CD14-positive monocyte (primary cell): ENCODE results near the gene MPPED1. TPM values are rescaled to one million over a fixed set of nuclear protein-coding genes. Genes with fewer than 3 reads are reported as not detected.

Source experiments
- DNase-seq, 3 donors: peaks; one replicate each; pipeline ENCODE4 v3.0.0-alpha.2; 2011 to 2022
- H2AFZ ChIP-seq: 2 replicates; pipeline ENCODE4 v1.6.0; 2012; ENCODE audit warnings: mild to moderate bottlenecking, low read depth, low read length, inconsistent platforms; ENCODE audit not compliant: insufficient read depth, poor library complexity, severe bottlenecking
- H3K27ac ChIP-seq, 2 donors: 1 replicate in 1 of 2; 2 replicates in 1 of 2; pipeline ENCODE4 v1.5.1; 2012 to 2013; ENCODE audit warnings: low read length in 2 of 2, control low read depth in 1 of 2, inconsistent platforms in 1 of 2, low read depth in 1 of 2, mild to moderate bottlenecking in 1 of 2
- H3K27me3 ChIP-seq, 2 donors: one replicate each; pipeline versions ENCODE4 v1.6.0 to v1.6.1; 2011 to 2013; ENCODE audit warnings: low read length in 2 of 2; ENCODE audit not compliant: control insufficient read depth in 2 of 2, insufficient read depth in 2 of 2
- H3K36me3 ChIP-seq, 2 donors: replicated peaks in 1 of 2; 1 replicate in 1 of 2; 2 replicates in 1 of 2; pipeline versions ENCODE4 v1.5.1 to v1.6.1; 2012 to 2013; ENCODE audit warnings: low read length in 2 of 2, control low read depth in 1 of 2, inconsistent platforms in 1 of 2, mild to moderate bottlenecking in 1 of 2; ENCODE audit not compliant: insufficient read depth in 2 of 2, control insufficient read depth in 1 of 2
- H3K4me1 ChIP-seq, 2 donors: 1 replicate in 1 of 2; 2 replicates in 1 of 2; pipeline versions ENCODE4 v1.5.1 to v1.6.1; 2012 to 2013; ENCODE audit warnings: low read length in 2 of 2, control low read depth in 1 of 2, inconsistent platforms in 1 of 2, mild to moderate bottlenecking in 1 of 2, moderate library complexity in 1 of 2; ENCODE audit not compliant: insufficient read depth in 2 of 2, control insufficient read depth in 1 of 2
- H3K4me2 ChIP-seq: replicated peaks from 2 replicates; pipeline ENCODE3; 2012; ENCODE audit warnings: low read length, moderate library complexity, mild to moderate bottlenecking; ENCODE audit not compliant: poor library complexity, severe bottlenecking; ENCODE audit errors: extremely low read depth
- H3K4me3 ChIP-seq, 3 experiments: fragments of 200-600 bp in 1 of 3; sonication (generic) in 1 of 3; replicated peaks in 1 of 3; 1 replicate in 2 of 3; 2 replicates in 1 of 3; pipeline ENCODE4 v1.5.1; 2011 to 2013; ENCODE audit warnings: low read length in 3 of 3, mild to moderate bottlenecking in 3 of 3, control low read depth in 2 of 3, low read depth in 2 of 3, inconsistent platforms in 1 of 3, moderate library complexity in 1 of 3
- H3K79me2 ChIP-seq: 2 replicates; pipeline ENCODE4 v1.6.0; 2012; ENCODE audit warnings: mild to moderate bottlenecking, control low read depth, inconsistent platforms, low read length, moderate library complexity; ENCODE audit not compliant: insufficient read depth
- H3K9ac ChIP-seq: 2 replicates; pipeline ENCODE4 v1.6.0; 2017; ENCODE audit warnings: low read length, mild to moderate bottlenecking; ENCODE audit not compliant: insufficient read depth, poor library complexity, severe bottlenecking
- H3K9me3 ChIP-seq, 2 donors: replicated peaks in 1 of 2; 1 replicate in 1 of 2; 2 replicates in 1 of 2; pipeline versions ENCODE4 v1.5.1 to v1.6.1; 2012 to 2013; ENCODE audit warnings: low read length in 2 of 2, control low read depth in 1 of 2; ENCODE audit not compliant: control insufficient read depth in 1 of 2, insufficient read depth in 1 of 2
- H4K20me1 ChIP-seq: 2 replicates; pipeline ENCODE4 v1.6.0; 2012; ENCODE audit warnings: mild to moderate bottlenecking, low read length, control low read depth, moderate library complexity; ENCODE audit not compliant: insufficient read depth
- H3K27ac Mint-ChIP-seq, 7 donors: one replicate each; pipeline ENCODE4 v1.8.0; 2020; ENCODE audit warnings: mild to moderate bottlenecking in 7 of 7, mixed read lengths in 7 of 7, moderate library complexity in 6 of 7, inconsistent platforms in 2 of 7
- H3K27me3 Mint-ChIP-seq, 3 donors: one replicate each; pipeline ENCODE4 v1.8.0; 2021 to 2022; ENCODE audit warnings: low read depth in 3 of 3, mild to moderate bottlenecking in 3 of 3, mixed read lengths in 3 of 3, moderate library complexity in 3 of 3, inconsistent platforms in 1 of 3
- H3K36me3 Mint-ChIP-seq, 2 donors: one replicate each; pipeline ENCODE4 v1.8.0; 2020; ENCODE audit warnings: mixed read lengths in 2 of 2, inconsistent platforms in 1 of 2, mild to moderate bottlenecking in 1 of 2
- H3K4me1 Mint-ChIP-seq: one replicate; pipeline ENCODE4 v1.8.0; 2020; ENCODE audit warnings: mild to moderate bottlenecking, mixed read lengths
- H3K4me3 Mint-ChIP-seq, 2 donors: one replicate each; pipeline ENCODE4 v1.8.0; 2020; ENCODE audit warnings: mild to moderate bottlenecking in 2 of 2, mixed read lengths in 2 of 2, moderate library complexity in 1 of 2
- H3K9me3 Mint-ChIP-seq, 7 donors: one replicate each; pipeline ENCODE4 v1.8.0; 2020 to 2022; ENCODE audit warnings: mixed read lengths in 7 of 7, mild to moderate bottlenecking in 6 of 7, moderate library complexity in 6 of 7, inconsistent platforms in 2 of 7
- CTCF ChIP-seq: fragments of 200-600 bp; IDR thresholded peaks from one replicate; pipeline ENCODE4 v1.8.0; 2022; ENCODE audit warnings: antibody characterized with exemption, mild to moderate bottlenecking
- WGBS: methylation state at CpG from one replicate; pipeline ENCODE4 v1.1.5; 2013; ENCODE audit warnings: missing lambda C conversion rate; ENCODE audit not compliant: insufficient coverage; 5-methylcytosine and 5-hydroxymethylcytosine counted together
- intact Hi-C, 2 donors: fragments of 100-400 bp; cut with micrococcal nuclease; formaldehyde crosslinking; loops; one replicate each; pipeline versions ENCODE4 v1.15.0 to v1.15.1; 2023
- polyA plus RNA-seq, 3 donors: library from polyadenylated mRNA; depleted of rRNA in 1 of 3; unstranded in 2 of 3; stranded (reverse) in 1 of 3; fragments of 300-500 nt in 2 of 3; fragments of >200 nt in 1 of 3; fragmentation: Illumina TruSeq in 2 of 3; gene quantifications; 1 replicate in 2 of 3; 2 replicates in 1 of 3; pipeline ENCODE4 v1.2.3, GENCODE V29; 2012 to 2021

The MPPED1 gene
- polyA plus RNA-seq, 3 donors: not detected

GRCh38 chr22:43433451-43434274, 21.8 kb downstream of the MPPED1 start:
- no peak overlapping the region for H3K4me3 Mint-ChIP-seq
- no peak overlapping the region for H3K27ac Mint-ChIP-seq
- no peak for TF ChIP-seq CTCF
- H4K20me1 ChIP-seq: no peaks in the 10 kb centered on the region
- H3K4me2 ChIP-seq: no peak overlapping the region
- no peaks in the 10 kb centered on the region for H3K9me3 Mint-ChIP-seq
- peaks cover 13 to 24% (median 18%) of the 10 kb centered on the region in 3 donors for H3K27me3 Mint-ChIP-seq
- H3K4me1 ChIP-seq: no peaks in the 10 kb centered on the region
- H3K36me3 ChIP-seq: no peaks in the 10 kb centered on the region
- H3K9ac ChIP-seq: no peak overlapping the region
- no peak overlapping the region for H2AFZ ChIP-seq
- H3K9me3 ChIP-seq: no peaks in the 10 kb centered on the region
- no peaks in the 10 kb centered on the region for H3K79me2 ChIP-seq
- DNase-seq: no peak
- peaks cover 0 to 5% of the 10 kb centered on the region in 2 donors for H3K27me3 ChIP-seq
- H3K27ac ChIP-seq: no peak overlapping the region
- intact Hi-C loops: no loop called here
- no peaks in the 10 kb centered on the region for H3K4me1 Mint-ChIP-seq
- H3K4me3 ChIP-seq: no peak overlapping the region
- H3K36me3 Mint-ChIP-seq: no peaks in the 10 kb centered on the region
- 93% methylated on average over 25 of the region's 35 CpGs for WGBS

GRCh38 chr22:43434275-43434927, 22.6 kb downstream of the MPPED1 start:
- no peaks in the 10 kb centered on the region for H4K20me1 ChIP-seq
- no peak for DNase-seq
- no peaks in the 10 kb centered on the region for H3K9me3 ChIP-seq
- no peaks in the 10 kb centered on the region for H3K4me1 ChIP-seq
- H3K9me3 Mint-ChIP-seq: no peaks in the 10 kb centered on the region
- H3K4me2 ChIP-seq: no peak overlapping the region
- no peak overlapping the region for H3K9ac ChIP-seq
- no peak overlapping the region for H3K27ac Mint-ChIP-seq
- no peak overlapping the region for H3K4me3 ChIP-seq
- H3K27ac ChIP-seq: no peak overlapping the region
- H3K79me2 ChIP-seq: no peaks in the 10 kb centered on the region
- whole genome bisulfite sequencing: 87% methylated on average over 16 of the region's 25 CpGs
- TF ChIP-seq CTCF: no peak
- peaks cover 14 to 22% (median 18%) of the 10 kb centered on the region in 3 donors for H3K27me3 Mint-ChIP-seq
- no peaks in the 10 kb centered on the region for H3K4me1 Mint-ChIP-seq
- no peaks in the 10 kb centered on the region for H3K36me3 Mint-ChIP-seq
- intact Hi-C loops: no loop called here
- peaks cover 0 to 5% of the 10 kb centered on the region in 2 donors for H3K27me3 ChIP-seq
- no peaks in the 10 kb centered on the region for H3K36me3 ChIP-seq
- H2AFZ ChIP-seq: no peak overlapping the region
- no peak overlapping the region for H3K4me3 Mint-ChIP-seq
